Glomerular endothelial cell (primary cell): ENCODE data around the gene IMMT. TPM values are rescaled to one million over a fixed set of nuclear protein-coding genes. Genes with fewer than 3 reads are reported as not detected.
"Not testable (repeated sequence)": the region's sequence is repeated elsewhere in the genome, so short reads cannot be mapped to it uniquely, and the experiment has no call there.

Source experiments
- DNase-seq: peaks from one replicate; pipeline ENCODE4 v3.0.0-alpha.2; 2011; ENCODE audit warnings: low read depth, low spot score; ENCODE audit errors: extremely low read depth
- total RNA-seq: library from RNA; depleted of rRNA; stranded (reverse); fragments of >200 nt; gene quantifications from 2 replicates; pipeline ENCODE4 v1.2.3, GENCODE V29; 2015

The IMMT gene
- total RNA-seq, 1 donor from 2014 or later, result 85.3 TPM

- DNase-seq, result no peak
Measured at GRCh38 chr2:86202336-86202692, 7.1 kb upstream of the IMMT start.

- no peak for DNase-seq
Measured at GRCh38 chr2:86201671-86202335, 6.5 kb upstream of the IMMT start.

- DNase-seq, result not testable (repeated sequence)
Measured at GRCh38 chr2:86200564-86200963, 5.3 kb upstream of the IMMT start.

- DNase-seq, result no peak
Measured at GRCh38 chr2:86199834-86200177, 4.5 kb upstream of the IMMT start.

GRCh38 chr2:86195808-86196387 is 636 bp upstream of the IMMT start:
- no peak for DNase-seq

- DNase-seq, result no peak
Measured at GRCh38 chr2:86194751-86195054, 559 bp downstream of the IMMT start.

GRCh38 chr2:86193901-86194567 is 1.2 kb downstream of the IMMT start:
- no peak for DNase-seq

- no peak for DNase-seq
Measured at GRCh38 chr2:86189782-86190416, 5.4 kb downstream of the IMMT start.

GRCh38 chr2:86186431-86186830 is 8.8 kb downstream of the IMMT start:
- no peak for DNase-seq

GRCh38 chr2:86185517-86186212 is 9.6 kb downstream of the IMMT start:
- DNase-seq, result no peak

- DNase-seq, result no peak
Measured at GRCh38 chr2:86176597-86176996, 18.7 kb downstream of the IMMT start.

- no peak for DNase-seq
Measured at GRCh38 chr2:86175828-86176227, 19.4 kb downstream of the IMMT start.

GRCh38 chr2:86174445-86174844 is 20.8 kb downstream of the IMMT start:
- no peak for DNase-seq

GRCh38 chr2:86172610-86173009 is 22.7 kb downstream of the IMMT start:
- DNase-seq, result no peak

- no peak for DNase-seq
Measured at GRCh38 chr2:86171295-86171694, 24.0 kb downstream of the IMMT start.

GRCh38 chr2:86170449-86170848 is 24.8 kb downstream of the IMMT start:
- DNase-seq, result no peak

GRCh38 chr2:86160156-86160952 is 34.9 kb downstream of the IMMT start:
- no peak for DNase-seq

- DNase-seq, result no peak
Measured at GRCh38 chr2:86158286-86158685, 37.0 kb downstream of the IMMT start.

- no peak for DNase-seq
Measured at GRCh38 chr2:86157009-86157556, 38.2 kb downstream of the IMMT start.

- DNase-seq, result no peak
Measured at GRCh38 chr2:86150502-86150901, 44.8 kb downstream of the IMMT start.
